Heart left ventricle (tissue), 16 donors: ENCODE results near the gene MVB12B. TPM values are rescaled to one million over a fixed set of nuclear protein-coding genes. Genes with fewer than 3 reads are reported as not detected.

Experiments
- ATAC-seq, 4 donors: fragments of 200-7000 bp; cut with Tn5 transposase; one replicate each; pipeline ENCODE4 v1.9.1; 2020 to 2022; ENCODE audit warnings: moderate library complexity in 4 of 4, mild to moderate bottlenecking in 3 of 4, moderate number of reproducible peaks in 1 of 4
- DNase-seq, 5 donors: peaks; one replicate each; pipeline ENCODE4 v3.0.0-alpha.2; 2020
- H3K27ac ChIP-seq, 12 donors: fragments of 200-600 bp; sonication (generic) in 4 of 12; one replicate each; pipeline versions ENCODE4 v1.5.0 to v1.8.0; 2016 to 2022; ENCODE audit warnings: mild to moderate bottlenecking in 2 of 12
- H3K27me3 ChIP-seq, 9 donors: fragments of 200-600 bp; sonication (generic) in 2 of 9; one replicate each; pipeline versions ENCODE4 v1.5.1 to v1.8.0; 2016 to 2022; ENCODE audit warnings: mild to moderate bottlenecking in 3 of 9
- H3K36me3 ChIP-seq, 9 donors: fragments of 200-600 bp; sonication (generic) in 2 of 9; one replicate each; pipeline versions ENCODE4 v1.5.0 to v1.8.0; 2018 to 2022; ENCODE audit warnings: mild to moderate bottlenecking in 2 of 9
- H3K4me1 ChIP-seq, 12 donors: fragments of 200-600 bp; sonication (generic) in 4 of 12; one replicate each; pipeline versions ENCODE4 v1.5.0 to v1.8.0; 2016 to 2022; ENCODE audit warnings: mild to moderate bottlenecking in 3 of 12
- H3K4me3 ChIP-seq, 12 donors: fragments of 200-600 bp; sonication (generic) in 4 of 12; one replicate each; pipeline versions ENCODE4 v1.5.0 to v1.8.0; 2017 to 2022; ENCODE audit warnings: mild to moderate bottlenecking in 9 of 12, moderate library complexity in 4 of 12
- H3K9me3 ChIP-seq, 12 donors: fragments of 200-600 bp; sonication (generic) in 4 of 12; one replicate each; pipeline versions ENCODE4 v1.5.0 to v1.8.0; 2016 to 2022; ENCODE audit warnings: mild to moderate bottlenecking in 1 of 12
- POLR2A ChIP-seq, 2 donors: fragments of 450-650 bp; IDR thresholded peaks; one replicate each; pipeline ENCODE4 v1.6.1; 2017; ENCODE audit warnings: antibody characterized with exemption in 2 of 2, mild to moderate bottlenecking in 2 of 2, moderate library complexity in 2 of 2
- WGBS, 4 donors: extraction: QIAGEN DNeasy Blood & Tissue Kit in 2 of 4; methylation state at CpG; one replicate each; pipeline versions ENCODE4 v1.1.5 to v1.1.7; 2013 to 2018; 5-methylcytosine and 5-hydroxymethylcytosine counted together
- intact Hi-C, 10 donors: fragments of 100-400 bp; cut with DNase I; formaldehyde crosslinking; loops; one replicate each; pipeline versions ENCODE4 v1.11.1 to v1.14.2; 2022
- polyA plus RNA-seq, 2 donors: library from polyadenylated mRNA; stranded (reverse); fragments of 200-250 nt; gene quantifications; one replicate each; pipeline ENCODE4 v1.2.3, GENCODE V29; 2013
- total RNA-seq, 9 donors: library from RNA; depleted of rRNA in 2 of 9; stranded (reverse); fragments of >200 nt in 2 of 9; fragmentation: NEBNext Ultra II Directional in 3 of 9; extraction: Animal tissue kit (Norgen Biotek cat#: 25700) in 3 of 9; gene quantifications; one replicate each; pipeline versions ENCODE4 v1.1.0 to v1.2.4, GENCODE V29; 2016 to 2023
- TF ChIP-seq, protein P1 (sequence below), 12 donors: fragments of 200-600 bp; sonication (generic) in 4 of 12; IDR thresholded peaks; one replicate each; pipeline versions ENCODE4 v1.5.0 to v1.8.0; 2018 to 2022; ENCODE audit warnings: antibody characterized with exemption in 12 of 12, mild to moderate bottlenecking in 5 of 12
- donor health status: ischemic (EF 13 %, LVEDD 7.1; RV severe dilation, severe dysfunction).
- donor health status: healthy with polysubstance abuse.
- donor health status: DM: no; HTN: yes; CAD: no.
- donor health status: DM: no; HTN: no; CAD: no.
- donor health status: ischemic (EF 25% LVEDD 6.9; RV normal size, moderate dysfunction).
- donor health status: ischemic (EF 25% LVEDD 5.7; RV mildly dilated, moderate dysfunction).
- donor health status: healthy.
- donor health status: DM: yes; HTN: yes; CAD: no.
- donor health status: ischemic (EF 35%, LVEDD 5.7; RV mildly dilated, moderate dysfunction).
- donor health status: nonischemic (EF 11% LVEDD 7.7; RV severe dilation, severe dysfunction).
- donor health status: DM: yes; HTN: yes; CAD: no.
- donor health status: PGD.
- donor health status: ischemic (EF 29% LVEDD 5.4; RV normal size, mild dysfunction).
- donor health status: nonischemic (EF 23%, LVEDD 6.1; RV moderate dilation, normal function).

Gene MVB12B
- total and polyA plus RNA-seq, 11 donors, result 4.9 to 16.2 (median 11.0) TPM

DNA sequence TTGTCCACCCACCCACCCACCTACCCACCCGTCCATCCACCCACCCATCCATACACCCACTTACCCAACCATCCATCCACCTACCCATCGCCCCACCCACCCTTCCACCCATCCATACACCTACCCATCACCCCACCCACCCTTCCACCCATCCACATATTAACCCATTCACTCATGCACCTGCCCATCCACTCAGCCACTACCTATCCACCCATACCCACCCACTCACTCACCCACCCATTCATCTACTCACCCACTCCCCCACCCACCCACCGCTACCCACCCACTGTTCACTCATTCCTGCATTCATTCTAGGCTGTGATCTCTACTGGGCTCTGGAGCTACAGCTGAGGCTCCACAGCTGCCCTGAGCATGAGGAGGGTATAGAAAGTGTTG lies 169.6 kb downstream of the MVB12B start:
- H3K4me1 ChIP-seq, result peaks cover 0 to 25% (median 13%) of the 10 kb centered on the region in 12 donors
- no peaks in the 10 kb centered on the region for H3K9me3 ChIP-seq
- H3K4me3 ChIP-seq, result no peak overlapping the region
- ATAC-seq, result no peak
- no peak overlapping the region for H3K27ac ChIP-seq
- WGBS, 4 donors, result 80 to 96% (median 94%) methylated on average over 3 of the region's 3 CpGs
- peaks cover 0 to 14% (median 0%) of the 10 kb centered on the region in 9 donors for H3K27me3 ChIP-seq
- intact Hi-C loops, result loop anchor here in 3 of 10 donors (5.0 to 10.0 kb wide), 2 partner anchors 91 to 286 kb away; no protein-coding TSS in a partner anchor
- no peak for DNase-seq
- TF ChIP-seq, protein P1, sequence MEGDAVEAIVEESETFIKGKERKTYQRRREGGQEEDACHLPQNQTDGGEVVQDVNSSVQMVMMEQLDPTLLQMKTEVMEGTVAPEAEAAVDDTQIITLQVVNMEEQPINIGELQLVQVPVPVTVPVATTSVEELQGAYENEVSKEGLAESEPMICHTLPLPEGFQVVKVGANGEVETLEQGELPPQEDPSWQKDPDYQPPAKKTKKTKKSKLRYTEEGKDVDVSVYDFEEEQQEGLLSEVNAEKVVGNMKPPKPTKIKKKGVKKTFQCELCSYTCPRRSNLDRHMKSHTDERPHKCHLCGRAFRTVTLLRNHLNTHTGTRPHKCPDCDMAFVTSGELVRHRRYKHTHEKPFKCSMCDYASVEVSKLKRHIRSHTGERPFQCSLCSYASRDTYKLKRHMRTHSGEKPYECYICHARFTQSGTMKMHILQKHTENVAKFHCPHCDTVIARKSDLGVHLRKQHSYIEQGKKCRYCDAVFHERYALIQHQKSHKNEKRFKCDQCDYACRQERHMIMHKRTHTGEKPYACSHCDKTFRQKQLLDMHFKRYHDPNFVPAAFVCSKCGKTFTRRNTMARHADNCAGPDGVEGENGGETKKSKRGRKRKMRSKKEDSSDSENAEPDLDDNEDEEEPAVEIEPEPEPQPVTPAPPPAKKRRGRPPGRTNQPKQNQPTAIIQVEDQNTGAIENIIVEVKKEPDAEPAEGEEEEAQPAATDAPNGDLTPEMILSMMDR (IDR thresholded peaks at IDR 0.05), result no peak
- no peak for TF ChIP-seq POLR2A (IDR thresholded peaks at IDR 0.05)
- H3K36me3 ChIP-seq, result peaks cover 0 to 6% (median 0%) of the 10 kb centered on the region in 9 donors

DNA sequence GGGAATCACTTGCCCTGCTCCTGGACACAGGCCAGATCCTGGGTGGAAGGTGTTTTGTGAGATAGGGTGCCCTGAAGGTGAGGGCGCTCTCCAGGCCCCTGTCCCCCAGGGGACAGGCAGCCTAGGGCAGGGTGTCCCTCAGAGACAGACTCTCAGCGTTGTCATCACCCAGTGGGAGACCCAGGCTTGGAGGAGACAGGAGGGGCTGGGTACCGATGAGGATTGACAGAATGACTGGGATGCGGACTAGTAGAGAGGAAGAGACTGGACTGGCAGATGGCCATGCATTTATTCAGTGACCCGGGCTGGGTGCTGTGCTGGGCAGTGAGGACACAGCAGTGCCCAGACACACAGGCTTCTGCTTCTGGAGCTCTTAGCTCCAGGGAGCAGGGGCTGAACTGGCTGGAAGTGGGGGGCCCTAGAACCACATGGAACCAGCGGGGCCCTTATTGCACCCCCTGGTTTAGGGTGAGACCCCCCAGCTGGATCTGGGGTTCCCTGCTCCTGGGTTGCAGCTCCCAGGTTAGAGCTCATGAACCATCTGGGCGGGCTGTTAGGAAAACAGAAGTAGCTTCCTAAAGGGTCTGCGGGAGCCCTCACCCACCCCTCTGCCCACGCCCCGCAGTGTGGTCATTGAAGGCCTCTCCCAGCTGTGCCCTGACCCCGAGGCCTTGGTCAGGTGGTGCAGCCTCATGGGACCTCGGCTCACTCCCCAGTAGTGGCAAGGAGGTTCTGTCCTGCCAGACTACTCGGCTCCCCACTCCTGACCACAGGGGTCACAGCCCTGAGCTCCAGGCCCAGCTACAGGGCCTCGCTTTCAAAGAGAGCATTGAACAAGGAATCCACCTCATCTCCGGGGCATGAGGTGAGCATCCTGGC lies 170.4 kb downstream of the MVB12B start:
- no peak for TF ChIP-seq POLR2A (IDR thresholded peaks at IDR 0.05)
- TF ChIP-seq, protein P1 (IDR thresholded peaks at IDR 0.05), result no peak
- intact Hi-C loops, result loop anchor here in 3 of 10 donors (5.0 to 10.0 kb wide), 2 partner anchors 92 to 285 kb away; no protein-coding TSS in a partner anchor
- Histone ChIP-seq H3K4me1 (peaks cover 0 to 26% (median 14%) of the 10 kb centered on the region in 12 donors), H3K27me3 (peaks cover 0 to 14% (median 0%) of the 10 kb centered on the region in 9 donors), H3K4me3 (no peak overlapping the region), H3K9me3 (no peaks in the 10 kb centered on the region), H3K36me3 (peaks cover 0 to 6% (median 0%) of the 10 kb centered on the region in 9 donors), H3K27ac (no peak overlapping the region)
- 88 to 92% (median 90%) methylated on average over 8 to 15 of the region's 15 CpGs for WGBS, 4 donors
- ATAC-seq (no peak), DNase-seq (peak in 1 of 5 donors; percentile 53)

DNA sequence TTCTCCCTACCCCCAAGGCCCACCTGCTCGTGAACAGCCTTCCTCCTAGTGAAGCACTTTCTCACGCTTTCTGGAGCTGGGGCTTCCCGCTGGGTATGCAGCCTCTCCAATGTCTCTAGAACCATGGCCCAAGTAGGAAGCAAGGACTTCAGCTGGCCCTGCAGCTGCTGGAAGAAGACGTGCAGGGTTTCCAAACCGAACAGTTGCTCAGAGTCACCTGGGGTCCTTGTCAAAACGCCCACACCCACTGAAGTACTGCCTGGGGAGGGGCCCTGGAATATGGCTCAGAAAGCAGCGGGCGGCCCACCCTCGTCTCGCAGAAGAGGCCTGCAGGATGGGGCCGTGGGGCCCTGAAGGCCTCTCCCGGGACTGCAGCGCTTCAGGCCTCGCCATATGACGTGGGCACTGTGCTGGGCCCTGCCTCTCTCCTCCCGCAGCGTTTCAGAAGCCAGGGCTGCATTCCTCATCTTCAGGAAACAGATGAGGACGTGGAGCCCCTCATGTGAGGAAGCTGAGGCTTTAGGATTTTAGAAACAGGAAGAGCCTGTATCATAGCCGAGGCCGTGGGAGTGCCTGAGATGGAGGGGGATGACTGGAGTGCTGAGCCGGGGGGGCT lies 171.1 kb downstream of the MVB12B start:
- H3K27me3 ChIP-seq, result peaks cover 0 to 14% (median 0%) of the 10 kb centered on the region in 9 donors
- H3K4me1 ChIP-seq, result peaks cover 0 to 26% (median 14%) of the 10 kb centered on the region in 12 donors
- TF ChIP-seq POLR2A (IDR thresholded peaks at IDR 0.05), result no peak
- TF ChIP-seq, protein P1 (IDR thresholded peaks at IDR 0.05), result no peak
- DNase-seq, result peak in 1 of 5 donors; percentile 47
- intact Hi-C loops, result loop anchor here in 4 of 10 donors (2.0 to 10.0 kb wide), 3 partner anchors 93 to 285 kb away; no protein-coding TSS in a partner anchor
- no peak overlapping the region for H3K27ac ChIP-seq
- H3K4me3 ChIP-seq, result no peak overlapping the region
- no peaks in the 10 kb centered on the region for H3K9me3 ChIP-seq
- no peak for ATAC-seq
- H3K36me3 ChIP-seq, result no peaks in the 10 kb centered on the region
- WGBS, 4 donors, result 69 to 85% (median 82%) methylated on average over 15 to 21 of the region's 21 CpGs

DNA sequence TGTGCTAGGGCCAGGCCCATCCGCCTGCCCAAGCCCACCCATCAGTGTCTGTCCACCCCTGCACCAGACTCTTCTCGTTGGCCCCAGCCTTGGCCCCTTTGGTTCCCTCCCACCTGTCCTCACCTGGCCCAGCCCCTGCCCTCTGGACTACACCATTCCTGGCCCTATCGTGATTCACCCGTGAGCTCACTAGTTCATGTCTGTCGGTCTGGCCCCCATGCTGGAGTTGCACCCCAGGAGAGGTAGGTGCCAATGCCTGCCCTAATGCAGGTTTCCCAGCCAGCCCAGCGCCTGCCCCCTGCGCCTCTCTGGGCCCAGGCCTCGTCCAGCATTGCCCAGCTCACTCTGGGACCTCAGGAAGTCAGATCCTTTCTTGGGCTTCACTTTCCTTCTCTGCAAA lies 171.7 kb downstream of the MVB12B start:
- 83 to 94% (median 88%) methylated on average over 8 of the region's 8 CpGs for WGBS, 4 donors
- intact Hi-C loops, result loop anchor here in 4 of 10 donors (2.0 to 10.0 kb wide), 3 partner anchors 94 to 284 kb away; no protein-coding TSS in a partner anchor
- no peak for TF ChIP-seq POLR2A (IDR thresholded peaks at IDR 0.05)
- TF ChIP-seq, protein P1 (IDR thresholded peaks at IDR 0.05), result no peak
- no peak for ATAC-seq
- Histone ChIP-seq H3K9me3 (no peaks in the 10 kb centered on the region), H3K27ac (no peak overlapping the region), H3K36me3 (peaks cover 0 to 3% (median 0%) of the 10 kb centered on the region in 9 donors), H3K4me1 (peaks cover 0 to 26% (median 14%) of the 10 kb centered on the region in 12 donors), H3K4me3 (no peak overlapping the region), H3K27me3 (peaks cover 0 to 14% (median 0%) of the 10 kb centered on the region in 9 donors)
- peak in 1 of 5 donors; percentile 64 for DNase-seq
